Mammary epithelial cell (primary cell): Measurements from ENCODE around the gene HEYL.

Experiments used
- EZH2 ChIP-seq: IDR thresholded peaks from 2 replicates; pipeline ENCODE4 v1.6.1; 2012; ENCODE audit warnings: low read length, inconsistent platforms, borderline replicate concordance
- TF ChIP-seq, protein P1 (sequence below), 2 donors: IDR thresholded peaks in 1 of 2; conservative IDR thresholded peaks in 1 of 2; 2 replicates each; pipeline ENCODE4 v1.5.1; 2011 to 2012; ENCODE audit warnings: inconsistent platforms in 2 of 2, low read length in 2 of 2, mild to moderate bottlenecking in 2 of 2, control low read depth in 1 of 2, low read depth in 1 of 2; ENCODE audit not compliant: insufficient read depth in 1 of 2; ENCODE audit errors: extremely low read depth in 1 of 2

DNA sequence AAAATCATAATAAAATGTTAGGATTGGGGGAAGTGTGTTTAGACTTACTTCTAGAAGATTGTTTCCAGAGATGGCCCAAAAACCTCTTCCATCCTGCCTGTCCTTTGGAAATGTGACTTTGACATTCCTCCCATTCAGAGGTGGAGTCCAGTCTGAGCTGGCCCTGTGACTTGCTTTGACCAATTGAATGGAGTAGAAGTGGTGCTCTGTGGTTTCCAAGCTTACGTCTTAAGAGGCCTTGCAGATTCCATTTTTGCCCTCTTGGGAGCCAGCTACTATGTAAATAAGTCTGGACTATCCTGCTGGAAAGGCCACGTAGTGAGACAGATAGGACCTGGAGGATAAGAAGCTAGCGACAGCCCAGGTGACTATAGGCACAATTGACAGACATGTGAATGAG, 33.8 kb upstream of the HEYL start:
- TF ChIP-seq, protein P1, sequence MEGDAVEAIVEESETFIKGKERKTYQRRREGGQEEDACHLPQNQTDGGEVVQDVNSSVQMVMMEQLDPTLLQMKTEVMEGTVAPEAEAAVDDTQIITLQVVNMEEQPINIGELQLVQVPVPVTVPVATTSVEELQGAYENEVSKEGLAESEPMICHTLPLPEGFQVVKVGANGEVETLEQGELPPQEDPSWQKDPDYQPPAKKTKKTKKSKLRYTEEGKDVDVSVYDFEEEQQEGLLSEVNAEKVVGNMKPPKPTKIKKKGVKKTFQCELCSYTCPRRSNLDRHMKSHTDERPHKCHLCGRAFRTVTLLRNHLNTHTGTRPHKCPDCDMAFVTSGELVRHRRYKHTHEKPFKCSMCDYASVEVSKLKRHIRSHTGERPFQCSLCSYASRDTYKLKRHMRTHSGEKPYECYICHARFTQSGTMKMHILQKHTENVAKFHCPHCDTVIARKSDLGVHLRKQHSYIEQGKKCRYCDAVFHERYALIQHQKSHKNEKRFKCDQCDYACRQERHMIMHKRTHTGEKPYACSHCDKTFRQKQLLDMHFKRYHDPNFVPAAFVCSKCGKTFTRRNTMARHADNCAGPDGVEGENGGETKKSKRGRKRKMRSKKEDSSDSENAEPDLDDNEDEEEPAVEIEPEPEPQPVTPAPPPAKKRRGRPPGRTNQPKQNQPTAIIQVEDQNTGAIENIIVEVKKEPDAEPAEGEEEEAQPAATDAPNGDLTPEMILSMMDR (conservative IDR thresholded peaks at IDR 0.05 in 1 of 2, IDR thresholded peaks at IDR 0.05 in 1 of 2; ENCODE audit: extremely low read depth in 1 of 2, insufficient read depth in 1 of 2, low read depth in 1 of 2, low read length in 2 of 2) = no peak
- no peak for TF ChIP-seq EZH2
